LHCN-M2 (cell line): ENCODE results near the gene ANKEF1. TPM values are rescaled to one million over a fixed set of nuclear protein-coding genes. Genes with fewer than 3 reads are reported as not detected.
"Not testable (repeated sequence)": the region's sequence is repeated elsewhere in the genome, so short reads cannot be mapped to it uniquely, and the experiment has no call there.

Experiments
- DNase-seq: peaks from one replicate; pipeline ENCODE4 v3.0.0-alpha.2; 2012; ENCODE audit warnings: low read depth
- polyA plus RNA-seq: library from polyadenylated mRNA; unstranded; fragments of >200 nt; gene quantifications from one replicate; pipeline ENCODE4 v1.2.1, GENCODE V29; 2012; ENCODE audit warnings: missing spikeins
- total RNA-seq: library from RNA; depleted of rRNA; stranded (reverse); fragments of >200 nt; gene quantifications from 2 replicates; pipeline ENCODE4 v1.2.3, GENCODE V29; 2014; rRNA removed

ANKEF1 gene
- total RNA-seq: 0.23 and 0.26 TPM in 2 replicates
- polyA plus RNA-seq: not detected

GRCh38 chr20:10034717-10035571, at the start of gene ANKEF1:
Gene ANKEF1 (plus strand): TSS chr20:10034987. CDS start chr20:10038302, 3,315 bp downstream.
- peak; percentile 6 for DNase-seq

DNA sequence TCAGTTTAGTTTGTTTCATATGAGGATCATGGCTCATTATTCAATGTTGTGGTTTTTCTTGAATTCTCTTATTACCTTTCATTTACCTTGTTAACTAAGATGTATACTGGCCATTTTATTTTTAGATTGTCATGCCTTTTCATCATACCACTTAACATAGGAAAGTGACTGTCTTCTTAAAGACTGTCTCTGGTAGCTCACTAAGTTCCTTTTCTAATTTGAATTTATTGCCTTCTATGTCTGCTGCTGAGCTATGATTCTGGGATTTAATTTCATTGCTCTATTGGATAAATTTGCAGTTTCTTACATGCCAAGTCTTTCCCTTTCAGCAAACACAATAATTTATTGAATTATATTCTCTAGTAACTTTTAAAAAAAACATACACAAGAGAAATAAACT, 49.5 kb upstream of the ANKEF1 start:
- DNase-seq: no peak

GRCh38 chr20:9985773-9986172, 49.0 kb upstream of the ANKEF1 start:
- DNase-seq: no peak

GRCh38 chr20:9989066-9989724, 45.6 kb upstream of the ANKEF1 start:
- DNase-seq: peak; percentile 38

- no peak for DNase-seq
These were observed 41.6 kb upstream of the ANKEF1 start for GRCh38 chr20:9993137-9993536.

DNA sequence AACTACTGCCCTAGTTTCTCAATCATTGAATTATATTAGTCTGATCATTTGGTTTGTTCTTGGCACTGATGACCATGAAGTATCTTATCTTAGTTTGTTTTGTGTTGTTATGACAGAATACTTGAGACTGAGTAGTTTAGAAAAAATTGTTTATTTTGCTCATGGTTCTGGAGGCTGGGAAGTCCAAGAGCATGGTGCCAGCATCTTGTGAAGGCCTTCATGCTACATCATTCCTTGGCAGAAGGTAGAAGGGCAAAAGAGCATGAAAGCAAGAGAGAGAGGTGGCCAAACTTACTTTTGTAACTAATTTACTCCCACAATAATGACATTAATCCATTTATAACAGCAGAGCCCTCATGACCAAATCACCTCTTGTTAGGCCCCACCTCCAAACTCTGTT, 40.1 kb upstream of the ANKEF1 start:
- DNase-seq: no peak

- no peak for DNase-seq
These were observed 39.1 kb upstream of the ANKEF1 start for GRCh38 chr20:9995510-9996272.

- DNase-seq: no peak
These were observed 37.8 kb upstream of the ANKEF1 start for GRCh38 chr20:9996944-9997343.

- DNase-seq: no peak
These were observed 35.1 kb upstream of the ANKEF1 start for GRCh38 chr20:9999645-10000044.

GRCh38 chr20:10002866-10003265, 31.9 kb upstream of the ANKEF1 start:
- DNase-seq: no peak

DNA sequence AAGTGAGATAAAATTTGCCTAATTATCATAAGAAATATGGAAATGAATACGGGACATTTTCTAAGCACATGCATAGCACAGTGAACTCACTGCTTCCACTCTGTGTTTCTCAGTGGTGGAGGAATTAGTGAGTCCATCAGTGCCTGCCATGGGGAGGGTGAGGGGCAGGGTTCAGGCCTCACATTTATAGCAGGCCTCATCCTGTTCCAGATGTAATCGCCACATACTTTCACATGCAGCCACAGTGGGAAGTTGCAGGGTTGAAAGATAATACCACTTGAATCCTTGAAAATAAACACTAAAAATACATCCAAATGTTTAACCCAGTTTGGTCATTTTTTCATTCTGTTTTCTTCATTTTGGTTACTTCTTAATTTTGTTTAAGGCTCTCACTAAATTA, 29.9 kb upstream of the ANKEF1 start:
- DNase-seq: no peak

GRCh38 chr20:10005885-10006284, 28.9 kb upstream of the ANKEF1 start:
- no peak for DNase-seq

DNA sequence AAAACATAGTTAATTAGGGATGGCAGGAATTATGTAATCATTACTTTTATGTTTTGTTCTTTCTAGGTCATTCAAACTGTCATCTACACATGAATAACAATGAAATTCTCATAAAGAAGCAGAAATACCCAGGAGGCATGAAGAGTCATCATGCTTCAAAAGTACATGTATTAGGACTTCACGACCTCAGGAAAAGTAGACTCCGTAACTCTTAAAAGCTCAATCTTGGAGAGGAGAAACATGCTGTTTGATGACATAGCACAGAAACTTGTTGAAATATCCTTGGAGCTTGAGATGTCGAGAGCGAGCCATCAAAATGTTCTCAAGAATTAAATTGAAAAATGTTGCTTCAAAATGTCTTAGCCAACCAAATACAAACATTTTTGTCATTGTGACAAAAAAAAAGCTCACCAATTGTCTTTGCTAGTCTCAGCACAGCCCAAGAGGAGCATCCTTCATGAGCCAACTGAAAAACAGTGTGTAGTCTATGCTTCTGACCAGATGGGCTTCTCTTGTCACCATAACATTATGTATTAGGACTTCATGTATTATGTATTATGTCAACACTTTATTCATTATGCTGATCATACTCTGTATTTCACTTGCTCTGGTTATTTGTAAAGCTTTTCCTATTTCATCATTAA, 28.2 kb upstream of the ANKEF1 start:
- DNase-seq: no peak

- DNase-seq: no peak
These were observed 27.6 kb upstream of the ANKEF1 start for GRCh38 chr20:10007158-10007557.

- DNase-seq: no peak
These were observed 27.0 kb upstream of the ANKEF1 start for GRCh38 chr20:10007747-10008146.

GRCh38 chr20:10012464-10012863, 22.3 kb upstream of the ANKEF1 start:
- DNase-seq: no peak

- DNase-seq: no peak
These were observed 20.4 kb upstream of the ANKEF1 start for GRCh38 chr20:10014431-10014830.

DNA sequence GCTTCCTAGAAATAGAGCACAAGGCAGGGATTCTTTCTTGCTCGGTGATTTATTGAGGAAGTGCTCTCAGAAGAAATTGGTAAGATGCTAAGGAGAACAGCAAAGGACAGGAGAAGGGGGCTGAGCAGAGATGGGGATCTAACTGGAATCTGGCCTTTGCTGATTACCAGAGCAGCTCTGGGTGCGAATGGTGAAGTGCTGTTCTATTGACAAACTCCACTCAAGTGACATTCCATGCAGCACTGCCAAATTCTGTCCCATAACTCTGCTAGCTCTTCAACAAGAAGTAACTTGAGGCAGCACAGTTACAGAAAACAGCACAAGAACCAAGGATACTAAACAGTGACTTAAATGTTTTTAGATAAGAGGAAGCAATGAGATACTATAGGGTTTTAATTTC, 13.8 kb upstream of the ANKEF1 start:
- no peak for DNase-seq

GRCh38 chr20:10022625-10023024, 12.2 kb upstream of the ANKEF1 start:
- DNase-seq: no peak

DNA sequence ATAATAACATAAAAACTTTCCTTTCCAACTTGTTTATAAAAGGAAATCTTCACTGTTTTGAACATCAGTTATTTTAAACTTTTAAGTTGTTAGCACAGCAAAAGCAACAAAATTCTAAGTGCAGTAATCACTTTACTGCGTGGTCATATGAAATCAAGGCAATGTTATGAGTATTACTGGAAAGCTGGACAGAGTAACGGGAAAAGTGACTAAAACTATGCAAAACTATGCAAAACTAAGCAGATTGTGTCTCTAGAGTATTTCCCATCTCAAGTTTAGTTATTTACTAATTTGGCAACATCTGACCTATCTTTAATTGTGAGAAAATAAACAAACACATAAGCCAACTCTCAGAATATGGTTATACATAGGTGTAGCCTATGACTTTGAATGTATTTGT, 10.9 kb upstream of the ANKEF1 start:
- no peak for DNase-seq

DNA sequence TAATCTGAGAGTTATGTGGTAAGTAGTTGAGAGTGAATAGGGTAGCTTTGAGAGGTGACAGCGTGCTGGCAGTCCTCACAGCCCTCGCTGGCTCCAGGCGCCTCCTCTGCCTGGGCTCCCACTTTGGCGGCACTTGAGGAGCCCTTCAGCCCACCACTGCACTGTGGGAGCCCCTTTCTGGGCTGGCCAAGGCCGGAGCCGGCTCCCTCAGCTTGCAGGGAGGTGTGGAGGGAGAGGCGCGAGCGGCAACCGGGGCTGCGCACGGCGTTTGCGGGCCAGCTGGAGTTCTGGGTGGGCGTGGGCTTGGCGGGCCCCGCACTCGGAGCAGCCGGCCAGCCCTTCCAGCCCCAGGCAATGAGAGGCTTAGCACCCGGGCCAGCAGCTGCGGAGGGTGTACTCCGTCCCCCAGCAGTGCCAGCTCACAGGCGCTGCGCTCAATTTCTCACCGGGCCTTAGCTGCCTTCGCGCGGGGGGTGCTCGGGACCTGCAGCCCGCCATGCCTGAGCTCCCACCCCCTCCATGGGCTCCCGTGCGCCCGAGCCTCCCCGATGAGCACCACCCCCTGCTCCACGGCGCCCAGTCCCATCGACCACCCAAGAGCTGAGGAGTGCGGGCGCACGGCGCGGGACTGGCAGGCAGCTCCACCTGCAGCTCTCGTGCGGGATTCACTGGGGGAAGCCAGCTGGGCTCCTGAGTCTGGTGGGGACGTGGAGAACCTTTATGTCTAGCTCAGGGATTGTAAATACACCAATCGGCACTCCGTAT, 3.2 kb upstream of the ANKEF1 start:
- not testable (repeated sequence) for DNase-seq
